Measurements from ENCODE around the gene RIMBP2. TPM values are rescaled to one million over a fixed set of nuclear protein-coding genes. Genes with fewer than 3 reads are reported as not detected.

The RIMBP2 gene
- total and polyA plus RNA-seq, 4 donors = 0.05 to 2.9 (median 0.95) TPM

- ATAC-seq (ENCODE audit: insufficient read depth, low FRiP score) = no peak
- 49 to 60% methylated on average over 20 of the region's 20 CpGs for WGBS, 2 donors
Measured at GRCh38 chr12:130555628-130556485, 160.2 kb downstream of the RIMBP2 start.

DNA sequence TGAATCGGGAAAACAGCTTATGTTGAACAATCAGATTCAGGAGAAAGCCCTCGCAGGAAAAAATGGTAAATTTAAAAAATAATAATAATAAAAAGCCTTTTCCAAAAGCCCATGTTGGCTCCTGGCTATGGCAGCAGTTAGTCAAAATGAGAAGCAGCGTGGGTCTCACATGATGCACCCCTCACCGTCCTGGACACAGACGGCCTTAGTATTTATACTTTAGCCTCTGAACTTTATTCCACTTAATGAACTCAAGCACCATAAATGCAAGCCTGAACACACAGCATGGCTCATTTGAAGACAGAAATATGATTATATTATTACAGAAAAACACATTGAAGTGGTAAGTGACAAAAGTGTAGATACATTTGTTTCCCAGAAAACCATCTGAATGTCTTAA, 160.9 kb downstream of the RIMBP2 start:
- H3K27ac ChIP-seq (ENCODE audit: low read depth in 1 of 2, low read length in 1 of 2) = no peak overlapping the region
- 54 to 65% methylated on average over 5 of the region's 5 CpGs for WGBS, 2 donors

More at GRCh38 chr12:130555628-130556485, 160.2 kb downstream of the RIMBP2 start:
- no peak for DNase-seq
- Histone ChIP-seq H3K4me3 (no peak overlapping the region), H3K9ac (ENCODE audit: insufficient read depth in 1 of 2, low read length in 2 of 2) (no peak overlapping the region), H3K4me1 (ENCODE audit: control insufficient read depth in 5 of 5, insufficient read depth in 5 of 5, low read length in 5 of 5) (no peaks in the 10 kb centered on the region), H3K27ac (ENCODE audit: low read depth in 1 of 2, low read length in 1 of 2) (no peak overlapping the region), H3K36me3 (ENCODE audit: control insufficient read depth in 4 of 4, insufficient read depth in 4 of 4, low read length in 4 of 4) (no peaks in the 10 kb centered on the region), H3K9me3 (ENCODE audit: control insufficient read depth in 4 of 4, insufficient read depth in 3 of 4, low read length in 3 of 4) (peaks cover 0 to 5% (median 0%) of the 10 kb centered on the region in 4 donors), H3K27me3 (ENCODE audit: control insufficient read depth in 3 of 3, insufficient read depth in 3 of 3, low read length in 2 of 3) (no peaks in the 10 kb centered on the region)
- TF ChIP-seq, protein P1, sequence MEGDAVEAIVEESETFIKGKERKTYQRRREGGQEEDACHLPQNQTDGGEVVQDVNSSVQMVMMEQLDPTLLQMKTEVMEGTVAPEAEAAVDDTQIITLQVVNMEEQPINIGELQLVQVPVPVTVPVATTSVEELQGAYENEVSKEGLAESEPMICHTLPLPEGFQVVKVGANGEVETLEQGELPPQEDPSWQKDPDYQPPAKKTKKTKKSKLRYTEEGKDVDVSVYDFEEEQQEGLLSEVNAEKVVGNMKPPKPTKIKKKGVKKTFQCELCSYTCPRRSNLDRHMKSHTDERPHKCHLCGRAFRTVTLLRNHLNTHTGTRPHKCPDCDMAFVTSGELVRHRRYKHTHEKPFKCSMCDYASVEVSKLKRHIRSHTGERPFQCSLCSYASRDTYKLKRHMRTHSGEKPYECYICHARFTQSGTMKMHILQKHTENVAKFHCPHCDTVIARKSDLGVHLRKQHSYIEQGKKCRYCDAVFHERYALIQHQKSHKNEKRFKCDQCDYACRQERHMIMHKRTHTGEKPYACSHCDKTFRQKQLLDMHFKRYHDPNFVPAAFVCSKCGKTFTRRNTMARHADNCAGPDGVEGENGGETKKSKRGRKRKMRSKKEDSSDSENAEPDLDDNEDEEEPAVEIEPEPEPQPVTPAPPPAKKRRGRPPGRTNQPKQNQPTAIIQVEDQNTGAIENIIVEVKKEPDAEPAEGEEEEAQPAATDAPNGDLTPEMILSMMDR (IDR thresholded peaks at IDR 0.05; ENCODE audit: control extremely low read depth, extremely low read depth) = no peak

GRCh38 chr12:130552483-130552996, 163.6 kb downstream of the RIMBP2 start:
- H3K27ac ChIP-seq (ENCODE audit: low read depth in 1 of 2, low read length in 1 of 2) = no peak overlapping the region
- DNase-seq = peak in 1 of 3 donors; percentile 22
- ATAC-seq (ENCODE audit: insufficient read depth, low FRiP score) = no peak
- no peak overlapping the region for H3K9ac ChIP-seq (ENCODE audit: insufficient read depth in 1 of 2, low read length in 2 of 2)
- WGBS, 2 donors = 84 to 89% methylated on average over 7 of the region's 7 CpGs
- H3K36me3 ChIP-seq (ENCODE audit: control insufficient read depth in 4 of 4, insufficient read depth in 4 of 4, low read length in 4 of 4) = no peaks in the 10 kb centered on the region
- H3K4me1 ChIP-seq (ENCODE audit: control insufficient read depth in 5 of 5, insufficient read depth in 5 of 5, low read length in 5 of 5) = no peaks in the 10 kb centered on the region
- H3K4me3 ChIP-seq = no peak overlapping the region
- H3K9me3 ChIP-seq (ENCODE audit: control insufficient read depth in 4 of 4, insufficient read depth in 3 of 4, low read length in 3 of 4) = peaks cover 0 to 4% (median 2%) of the 10 kb centered on the region in 4 donors
- no peaks in the 10 kb centered on the region for H3K27me3 ChIP-seq (ENCODE audit: control insufficient read depth in 3 of 3, insufficient read depth in 3 of 3, low read length in 2 of 3)
- TF ChIP-seq, protein P1 (IDR thresholded peaks at IDR 0.05; ENCODE audit: control extremely low read depth, extremely low read depth) = no peak

More for the DNA sequence above, 160.9 kb downstream of the RIMBP2 start:
- H3K9me3 ChIP-seq (ENCODE audit: control insufficient read depth in 4 of 4, insufficient read depth in 3 of 4, low read length in 3 of 4) = peaks cover 0 to 4% (median 0%) of the 10 kb centered on the region in 4 donors
- H3K4me1 ChIP-seq (ENCODE audit: control insufficient read depth in 5 of 5, insufficient read depth in 5 of 5, low read length in 5 of 5) = no peaks in the 10 kb centered on the region
- H3K4me3 ChIP-seq = no peak overlapping the region
- no peak overlapping the region for H3K9ac ChIP-seq (ENCODE audit: insufficient read depth in 1 of 2, low read length in 2 of 2)
- H3K27me3 ChIP-seq (ENCODE audit: control insufficient read depth in 3 of 3, insufficient read depth in 3 of 3, low read length in 2 of 3) = no peaks in the 10 kb centered on the region
- DNase-seq (no peak), ATAC-seq (ENCODE audit: insufficient read depth, low FRiP score) (no peak)
- TF ChIP-seq, protein P1 (IDR thresholded peaks at IDR 0.05; ENCODE audit: control extremely low read depth, extremely low read depth) = no peak
- no peaks in the 10 kb centered on the region for H3K36me3 ChIP-seq (ENCODE audit: control insufficient read depth in 4 of 4, insufficient read depth in 4 of 4, low read length in 4 of 4)

All from lung (tissue), 12 donors.